Nephron (organoid): ENCODE data around the gene HLTF.

Experiments used
- H3K27ac Mint-ChIP-seq, 3 experiments: 2 replicates each; pipeline ENCODE4 v1.8.0; 2020; ENCODE audit warnings: mixed read lengths in 3 of 3, mild to moderate bottlenecking in 2 of 3, moderate library complexity in 1 of 3
- H3K27me3 Mint-ChIP-seq: 2 replicates; pipeline ENCODE4 v1.8.0; 2021; ENCODE audit warnings: low read depth, mild to moderate bottlenecking, moderate library complexity, mixed read lengths
- H3K36me3 Mint-ChIP-seq: 2 replicates; pipeline ENCODE4 v1.8.0; 2020; ENCODE audit warnings: low read depth, mixed read lengths
- H3K4me1 Mint-ChIP-seq: 2 replicates; pipeline ENCODE4 v1.8.0; 2020; ENCODE audit warnings: mixed read lengths
- H3K4me3 Mint-ChIP-seq, 3 experiments: 2 replicates each; pipeline ENCODE4 v1.8.0; 2020; ENCODE audit warnings: mild to moderate bottlenecking in 3 of 3, mixed read lengths in 3 of 3, moderate library complexity in 2 of 3
- H3K9me3 Mint-ChIP-seq: 2 replicates; pipeline ENCODE4 v1.8.0; 2020; ENCODE audit warnings: mixed read lengths
- TF ChIP-seq, protein P1 (sequence below), 3 experiments: fragments of 200-600 bp; sonication (generic); IDR thresholded peaks; one replicate each; pipeline ENCODE4 v1.5.0; 2021; ENCODE audit warnings: antibody characterized with exemption in 3 of 3; ENCODE audit not compliant: unreplicated experiment in 3 of 3

HLTF gene

DNA sequence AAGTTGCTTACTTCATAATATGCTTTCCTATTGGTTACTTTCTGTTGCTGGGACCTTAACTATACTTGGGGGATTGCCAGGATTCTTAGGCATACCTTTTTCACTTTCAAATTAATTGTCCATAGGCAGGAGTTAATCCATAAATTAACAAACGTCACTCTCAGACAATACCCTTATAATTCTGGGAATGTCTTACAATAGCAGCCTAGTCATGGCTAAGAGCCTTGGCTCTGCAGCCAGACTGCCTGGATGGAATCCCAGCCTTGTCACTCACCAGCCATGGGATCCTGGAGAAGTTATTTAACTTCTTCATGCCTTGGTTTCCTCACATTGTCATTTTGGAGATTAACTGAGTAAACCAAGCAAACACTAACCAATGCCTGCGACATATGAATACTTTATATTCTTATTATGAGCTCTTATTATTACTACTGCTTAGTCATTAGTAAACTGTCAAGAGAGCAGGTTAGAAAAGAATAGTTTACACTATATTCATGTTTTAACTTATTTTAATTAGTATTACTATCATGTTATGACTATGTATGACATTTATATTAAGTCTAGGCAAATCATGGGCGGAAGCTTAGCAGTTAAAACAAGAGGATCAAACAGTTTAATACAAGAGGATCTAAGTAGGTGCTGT is 66.0 kb downstream of the HLTF start:
- Mint-ChIP-seq H3K9me3 (peaks cover 10% of the 10 kb centered on the region), H3K27ac (no peak overlapping the region), H3K36me3 (peaks cover 42% of the 10 kb centered on the region), H3K4me1 (peaks cover 52% of the 10 kb centered on the region), H3K27me3 (no peaks in the 10 kb centered on the region), H3K4me3 (no peak overlapping the region)
- TF ChIP-seq, protein P1, sequence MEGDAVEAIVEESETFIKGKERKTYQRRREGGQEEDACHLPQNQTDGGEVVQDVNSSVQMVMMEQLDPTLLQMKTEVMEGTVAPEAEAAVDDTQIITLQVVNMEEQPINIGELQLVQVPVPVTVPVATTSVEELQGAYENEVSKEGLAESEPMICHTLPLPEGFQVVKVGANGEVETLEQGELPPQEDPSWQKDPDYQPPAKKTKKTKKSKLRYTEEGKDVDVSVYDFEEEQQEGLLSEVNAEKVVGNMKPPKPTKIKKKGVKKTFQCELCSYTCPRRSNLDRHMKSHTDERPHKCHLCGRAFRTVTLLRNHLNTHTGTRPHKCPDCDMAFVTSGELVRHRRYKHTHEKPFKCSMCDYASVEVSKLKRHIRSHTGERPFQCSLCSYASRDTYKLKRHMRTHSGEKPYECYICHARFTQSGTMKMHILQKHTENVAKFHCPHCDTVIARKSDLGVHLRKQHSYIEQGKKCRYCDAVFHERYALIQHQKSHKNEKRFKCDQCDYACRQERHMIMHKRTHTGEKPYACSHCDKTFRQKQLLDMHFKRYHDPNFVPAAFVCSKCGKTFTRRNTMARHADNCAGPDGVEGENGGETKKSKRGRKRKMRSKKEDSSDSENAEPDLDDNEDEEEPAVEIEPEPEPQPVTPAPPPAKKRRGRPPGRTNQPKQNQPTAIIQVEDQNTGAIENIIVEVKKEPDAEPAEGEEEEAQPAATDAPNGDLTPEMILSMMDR (IDR thresholded peaks at IDR 0.05; ENCODE audit: unreplicated experiment in 3 of 3): no peak

DNA sequence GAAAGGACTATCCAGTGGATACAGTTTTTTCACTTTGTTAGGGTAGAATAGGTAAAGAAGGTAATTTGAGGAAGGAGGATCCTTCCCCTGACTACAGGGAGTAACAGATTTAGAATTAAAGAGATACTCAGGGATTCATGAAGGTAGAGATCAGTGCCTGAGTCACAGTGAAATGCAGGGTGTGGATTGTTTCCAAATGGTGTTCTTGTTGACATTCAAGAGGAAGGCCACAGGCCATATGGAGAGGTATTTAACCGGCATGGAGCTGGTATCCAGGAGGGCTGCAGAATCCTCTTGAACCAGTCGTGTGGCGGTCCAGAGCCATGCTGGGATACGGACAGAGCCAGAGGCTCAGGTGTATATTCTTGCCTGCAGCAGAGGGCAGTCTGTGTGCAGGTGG is 66.8 kb downstream of the HLTF start:
- no peak overlapping the region for H3K27ac Mint-ChIP-seq
- H3K4me3 Mint-ChIP-seq: no peak overlapping the region
- H3K4me1 Mint-ChIP-seq: peaks cover 57% of the 10 kb centered on the region
- TF ChIP-seq, protein P1 (IDR thresholded peaks at IDR 0.05; ENCODE audit: unreplicated experiment in 3 of 3): no peak
- peaks cover 5% of the 10 kb centered on the region for H3K9me3 Mint-ChIP-seq
- no peaks in the 10 kb centered on the region for H3K27me3 Mint-ChIP-seq
- peaks cover 37% of the 10 kb centered on the region for H3K36me3 Mint-ChIP-seq

DNA sequence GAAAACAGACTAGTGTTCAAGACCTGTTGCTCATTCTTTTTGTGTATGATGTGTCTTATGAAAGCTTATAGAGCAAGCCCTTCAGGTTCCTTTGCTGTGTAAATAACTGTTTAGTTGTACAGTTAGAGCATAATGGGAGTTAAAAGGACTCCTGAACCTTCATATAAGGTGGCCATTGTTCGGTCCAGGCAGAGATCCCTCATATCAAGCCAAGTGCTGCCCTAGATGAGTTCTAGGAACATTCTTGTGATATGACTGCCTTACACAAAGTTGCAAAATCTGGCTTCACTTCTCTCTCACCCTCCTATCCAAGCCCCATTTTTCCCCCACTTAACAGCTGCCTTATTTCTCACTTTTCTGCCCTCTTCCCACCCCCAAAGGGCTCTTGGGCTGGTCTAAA is 68.1 kb downstream of the HLTF start:
- Mint-ChIP-seq H3K27ac (no peak overlapping the region), H3K27me3 (no peaks in the 10 kb centered on the region), H3K9me3 (no peaks in the 10 kb centered on the region), H3K4me3 (no peak overlapping the region), H3K36me3 (peaks cover 33% of the 10 kb centered on the region), H3K4me1 (peaks cover 65% of the 10 kb centered on the region)
- TF ChIP-seq, protein P1 (IDR thresholded peaks at IDR 0.05; ENCODE audit: unreplicated experiment in 3 of 3): no peak

DNA sequence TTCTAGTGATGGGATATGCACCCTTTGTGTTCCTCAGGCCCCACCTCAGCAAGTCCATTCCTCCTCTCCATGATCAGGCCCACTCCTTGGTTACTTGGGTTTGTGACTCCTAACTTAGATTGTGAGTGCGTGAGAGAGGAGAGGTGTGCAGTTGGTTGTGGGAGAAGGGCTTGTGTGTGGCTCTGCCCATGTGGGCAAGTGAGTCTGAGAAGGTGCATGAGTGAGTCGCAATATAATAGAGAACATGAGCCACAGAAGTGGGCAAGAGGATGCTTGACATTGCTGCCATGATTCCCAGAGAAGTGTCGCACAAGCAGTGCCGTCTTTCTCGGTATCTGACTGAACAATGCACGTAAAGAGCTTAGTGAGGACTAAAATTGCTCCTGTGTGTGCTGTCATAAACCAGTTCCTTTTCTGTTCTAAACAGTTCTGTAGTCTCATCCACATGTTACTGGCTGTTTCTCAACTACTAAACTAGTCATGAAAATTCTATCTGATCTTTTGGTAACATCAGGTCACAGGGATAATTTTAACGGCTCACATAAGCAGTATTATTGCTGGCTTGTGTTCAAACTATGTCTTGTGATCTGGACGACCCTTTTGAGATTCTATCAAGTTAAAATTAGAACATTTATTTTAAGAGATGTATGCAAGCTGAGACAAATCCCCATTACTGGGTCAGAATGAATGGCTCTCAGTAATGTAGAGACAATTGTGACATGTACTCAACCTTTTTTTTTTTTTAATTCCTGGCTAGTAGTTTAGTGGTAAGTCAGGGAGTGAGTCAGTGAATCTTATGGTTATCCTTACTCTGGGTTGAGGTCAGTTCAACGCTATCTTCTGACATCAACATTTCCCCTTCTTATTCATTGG is 69.4 kb downstream of the HLTF start:
- Mint-ChIP-seq H3K4me3 (no peak overlapping the region), H3K27ac (peak overlapping the region in 2 of 3 experiments; percentile 45), H3K9me3 (no peaks in the 10 kb centered on the region), H3K27me3 (no peaks in the 10 kb centered on the region), H3K36me3 (peaks cover 30% of the 10 kb centered on the region), H3K4me1 (peaks cover 57% of the 10 kb centered on the region)
- TF ChIP-seq, protein P1 (IDR thresholded peaks at IDR 0.05; ENCODE audit: unreplicated experiment in 3 of 3): no peak

DNA sequence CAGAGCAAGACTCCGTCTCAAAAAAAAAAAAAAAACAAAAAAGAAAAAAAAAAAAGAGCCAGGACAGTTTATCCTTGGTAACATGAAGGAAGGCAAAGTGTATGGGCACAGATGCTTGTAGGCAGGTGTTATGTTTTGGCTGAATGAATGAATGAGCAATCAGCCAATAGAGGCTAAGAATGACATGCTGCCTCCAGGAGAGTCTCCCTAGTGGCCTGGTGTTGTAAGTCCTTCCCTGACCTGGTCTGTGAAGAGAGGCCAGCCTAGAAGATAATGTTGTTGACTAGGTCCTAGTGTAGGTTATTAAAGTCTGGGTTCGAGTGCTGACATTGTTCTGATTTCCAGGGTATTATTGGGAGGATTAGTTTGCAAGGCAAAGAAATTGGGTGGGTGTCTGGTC is 70.1 kb downstream of the HLTF start:
- H3K27ac Mint-ChIP-seq: peak overlapping the region in 2 of 3 experiments; percentile 45
- H3K27me3 Mint-ChIP-seq: no peaks in the 10 kb centered on the region
- TF ChIP-seq, protein P1 (IDR thresholded peaks at IDR 0.05; ENCODE audit: unreplicated experiment in 3 of 3): no peak
- peaks cover 56% of the 10 kb centered on the region for H3K4me1 Mint-ChIP-seq
- no peaks in the 10 kb centered on the region for H3K9me3 Mint-ChIP-seq
- no peak overlapping the region for H3K4me3 Mint-ChIP-seq
- peaks cover 29% of the 10 kb centered on the region for H3K36me3 Mint-ChIP-seq
